OCI-LY3 (cell line): ENCODE measurements around the gene DENND5A.

Source experiments
- H2AFZ ChIP-seq: fragments of 200-600, 300-600 bp; shearing (Covaris generic); 2 replicates; pipeline ENCODE4 v1.6.0; 2014; ENCODE audit warnings: antibody characterized with exemption, low read depth, low read length
- H3K27ac ChIP-seq: fragments of 200-600, 300-600 bp; sonication (generic); 2 replicates; pipeline ENCODE4 v1.5.1; 2014; ENCODE audit warnings: mild to moderate bottlenecking, low read length, moderate library complexity, mixed read lengths
- H3K27me3 ChIP-seq: fragments of 200-600, 300-600 bp; sonication (generic); 2 replicates; pipeline ENCODE4 v1.6.1; 2014; ENCODE audit warnings: low read depth, low read length, mixed read lengths
- H3K36me3 ChIP-seq: fragments of 200-600, 300-600 bp; sonication (generic); replicated peaks from 2 replicates; pipeline ENCODE3; 2014; ENCODE audit warnings: low read depth, low read length, mixed read lengths
- H3K4me1 ChIP-seq: fragments of 300-600, 200-600 bp; sonication (generic); 2 replicates; pipeline ENCODE4 v1.6.1; 2014; ENCODE audit warnings: low read length, mixed read lengths
- H3K4me2 ChIP-seq: fragments of 200-600, 300-600 bp; sonication (generic); 2 replicates; pipeline ENCODE4 v1.6.1; 2014; ENCODE audit warnings: low read length, mixed read lengths
- H3K4me3 ChIP-seq: fragments of 300-600, 200-600 bp; sonication (generic); 2 replicates; pipeline ENCODE4 v1.5.1; 2014; ENCODE audit warnings: antibody characterized with exemption, mild to moderate bottlenecking, low read length, moderate library complexity
- H3K79me2 ChIP-seq: fragments of 300-600, 200-600 bp; shearing (Covaris generic); 2 replicates; pipeline ENCODE4 v1.6.1; 2014; ENCODE audit warnings: mild to moderate bottlenecking, low read length, mixed read lengths
- H3K9ac ChIP-seq: fragments of 300-600, 200-600 bp; shearing (Covaris generic); 2 replicates; pipeline ENCODE4 v1.6.0; 2014; ENCODE audit warnings: mild to moderate bottlenecking, low read length, moderate library complexity
- H3K9me3 ChIP-seq: fragments of 200-600, 300-600 bp; shearing (Covaris generic); 2 replicates; pipeline ENCODE4 v1.6.1; 2014; ENCODE audit warnings: low read length, mixed read lengths; ENCODE audit not compliant: insufficient read depth
- H4K20me1 ChIP-seq: fragments of 200-600, 300-600 bp; sonication (generic); 2 replicates; pipeline ENCODE4 v1.6.1; 2016; ENCODE audit warnings: low read length, mixed read lengths; ENCODE audit not compliant: insufficient read depth
- CTCF ChIP-seq: fragments of 200-600, 300-600 bp; sonication (generic); IDR thresholded peaks from 2 replicates; pipeline ENCODE4 v1.5.1; 2014; ENCODE audit warnings: antibody characterized with exemption, low read length, low read depth
- EZH2phosphoT487 ChIP-seq: fragments of 200-600 bp; shearing (Covaris generic); IDR thresholded peaks from 2 replicates; pipeline ENCODE4 v1.6.1; 2018; ENCODE audit warnings: antibody characterized with exemption, mixed run types, low read depth

The DENND5A gene

GRCh38 chr11:9148035-9148434 lies 117.1 kb downstream of the DENND5A start:
- Histone ChIP-seq H3K36me3 (peaks cover 70% of the 10 kb centered on the region), H3K9me3 (no peaks in the 10 kb centered on the region)

GRCh38 chr11:9146477-9146876 lies 118.7 kb downstream of the DENND5A start:
- Histone ChIP-seq H3K79me2 (no peaks in the 10 kb centered on the region), H3K4me2 (no peak overlapping the region), H3K4me3 (no peak overlapping the region), H3K4me1 (peaks cover 12% of the 10 kb centered on the region), H4K20me1 (no peaks in the 10 kb centered on the region), H3K9me3 (no peaks in the 10 kb centered on the region), H3K27me3 (no peaks in the 10 kb centered on the region), H3K36me3 (peaks cover 74% of the 10 kb centered on the region), H3K27ac (no peak overlapping the region), H3K9ac (no peak overlapping the region), H2AFZ (no peak overlapping the region)
- no peak for TF ChIP-seq EZH2phosphoT487
- TF ChIP-seq CTCF, result no peak

More at GRCh38 chr11:9148035-9148434, 117.1 kb downstream of the DENND5A start:
- H2AFZ ChIP-seq, result no peak overlapping the region
- H3K4me2 ChIP-seq, result no peak overlapping the region
- H3K9ac ChIP-seq, result no peak overlapping the region
- H3K27me3 ChIP-seq, result no peaks in the 10 kb centered on the region
- H3K4me3 ChIP-seq, result no peak overlapping the region
- H3K27ac ChIP-seq, result no peak overlapping the region
- H4K20me1 ChIP-seq, result no peaks in the 10 kb centered on the region
- peaks cover 12% of the 10 kb centered on the region for H3K4me1 ChIP-seq
- no peaks in the 10 kb centered on the region for H3K79me2 ChIP-seq
- TF ChIP-seq CTCF (no peak), EZH2phosphoT487 (no peak)

GRCh38 chr11:9145283-9145682 lies 119.9 kb downstream of the DENND5A start:
- Histone ChIP-seq H3K9ac (no peak overlapping the region), H3K4me3 (no peak overlapping the region), H3K27ac (no peak overlapping the region), H4K20me1 (no peaks in the 10 kb centered on the region), H3K4me1 (peaks cover 12% of the 10 kb centered on the region), H3K4me2 (no peak overlapping the region), H2AFZ (no peak overlapping the region), H3K9me3 (no peaks in the 10 kb centered on the region), H3K27me3 (no peaks in the 10 kb centered on the region), H3K79me2 (no peaks in the 10 kb centered on the region), H3K36me3 (peaks cover 68% of the 10 kb centered on the region)
- TF ChIP-seq CTCF (no peak), EZH2phosphoT487 (no peak)

GRCh38 chr11:9144828-9145227 lies 120.3 kb downstream of the DENND5A start:
- H3K9ac ChIP-seq, result no peak overlapping the region
- H3K27me3 ChIP-seq, result no peaks in the 10 kb centered on the region
- H3K27ac ChIP-seq, result no peak overlapping the region
- no peak overlapping the region for H3K4me3 ChIP-seq
- H3K4me2 ChIP-seq, result no peak overlapping the region
- TF ChIP-seq EZH2phosphoT487 (no peak), CTCF (no peak)
- H3K4me1 ChIP-seq, result peaks cover 12% of the 10 kb centered on the region
- no peaks in the 10 kb centered on the region for H4K20me1 ChIP-seq
- no peaks in the 10 kb centered on the region for H3K9me3 ChIP-seq
- no peaks in the 10 kb centered on the region for H3K79me2 ChIP-seq
- no peak overlapping the region for H2AFZ ChIP-seq
- peaks cover 64% of the 10 kb centered on the region for H3K36me3 ChIP-seq
